CD4-positive, alpha-beta T cell (primary cell): ENCODE measurements around the gene NEMF. TPM values are rescaled to one million over a fixed set of nuclear protein-coding genes. Genes with fewer than 3 reads are reported as not detected.
A peak's percentile ranks its signal among the peaks of the same experiment; 100 is the strongest.
"Not testable (repeated sequence)": the region's sequence is repeated elsewhere in the genome, so short reads cannot be mapped to it uniquely, and the experiment has no call there.

Source experiments
- ATAC-seq: fragments of 200-7000 bp; cut with Tn5 transposase; one replicate; pipeline ENCODE4 v1.10.0; 2022; ENCODE audit warnings: mild to moderate bottlenecking; ENCODE audit not compliant: poor library complexity
- CTCF ChIA-PET: fragments of 350-600 bp; sonication (Branson Sonifier 250); formaldehyde crosslinking; loops from one replicate; lab custom pipeline; 2021; ENCODE audit warnings: antibody characterized with exemption, inconsistent platforms; lab: Charles Lee
- POLR2A ChIA-PET: fragments of 350-600 bp; sonication (Branson Sonifier 250); formaldehyde crosslinking; loops from one replicate; lab custom pipeline; 2021; ENCODE audit warnings: antibody characterized with exemption, inconsistent platforms; lab: Charles Lee
- DNase-seq, 14 experiments: peaks; one replicate each; pipeline ENCODE4 v3.0.0-alpha.2; 2013 to 2020; ENCODE audit warnings: mixed read lengths in 2 of 14
- H3K27ac ChIP-seq, 2 donors: one replicate each; pipeline versions ENCODE4 v1.5.1 to v1.7.0; 2013; ENCODE audit warnings: low read length in 2 of 2, low read depth in 1 of 2, mild to moderate bottlenecking in 1 of 2
- H3K27me3 ChIP-seq, 2 experiments: 1 replicate in 1 of 2; 2 replicates in 1 of 2; pipeline versions ENCODE4 v1.6.1 to v1.7.0; 2013; ENCODE audit warnings: low read length in 2 of 2, control low read depth in 1 of 2, mild to moderate bottlenecking in 1 of 2, moderate library complexity in 1 of 2; ENCODE audit not compliant: insufficient read depth in 2 of 2, control insufficient read depth in 1 of 2
- H3K36me3 ChIP-seq: one replicate; pipeline ENCODE4 v1.6.1; 2013; ENCODE audit warnings: low read length, control low read depth; ENCODE audit not compliant: insufficient read depth
- H3K4me1 ChIP-seq: one replicate; pipeline ENCODE4 v1.6.1; 2013; ENCODE audit warnings: low read length, control low read depth; ENCODE audit not compliant: insufficient read depth
- H3K4me3 ChIP-seq: one replicate; pipeline ENCODE4 v1.5.1; 2013; ENCODE audit warnings: mild to moderate bottlenecking, low read length, moderate library complexity
- H3K9me3 ChIP-seq, 2 experiments: 1 replicate in 1 of 2; 2 replicates in 1 of 2; pipeline versions ENCODE4 v1.6.1 to v1.7.0; 2013; ENCODE audit warnings: low read length in 2 of 2, mild to moderate bottlenecking in 2 of 2, control low read depth in 1 of 2, moderate library complexity in 1 of 2; ENCODE audit not compliant: control insufficient read depth in 1 of 2, insufficient read depth in 1 of 2
- H3K27ac Mint-ChIP-seq: one replicate; pipeline ENCODE4 v1.8.0; 2020; ENCODE audit warnings: mixed read lengths
- H3K27me3 Mint-ChIP-seq: one replicate; pipeline ENCODE4 v1.8.0; 2021; ENCODE audit warnings: mixed read lengths
- H3K36me3 Mint-ChIP-seq: one replicate; pipeline ENCODE4 v1.8.0; 2021; ENCODE audit warnings: low read depth, mixed read lengths
- H3K4me1 Mint-ChIP-seq: one replicate; pipeline ENCODE4 v1.8.0; 2021; ENCODE audit warnings: low read depth, mixed read lengths
- H3K4me3 Mint-ChIP-seq: one replicate; pipeline ENCODE4 v1.8.0; 2020; ENCODE audit warnings: mild to moderate bottlenecking, mixed read lengths
- H3K9me3 Mint-ChIP-seq: one replicate; pipeline ENCODE4 v1.8.0; 2020; ENCODE audit warnings: mixed read lengths
- intact Hi-C, 2 experiments: fragments of 100-400 bp; cut with DNase I in 1 of 2; cut with micrococcal nuclease in 1 of 2; formaldehyde crosslinking; loops; one replicate each; pipeline versions ENCODE4 v1.15.1 to v1.9.0; 2023 to 2025; cut with DNase I, micrococcal nuclease
- total RNA-seq, 174 experiments: library from RNA in 2 of 174; stranded (reverse) in 2 of 174; gene quantifications; one replicate each; pipeline ENCODE4 v1.2.3 and lab custom pipeline; 2021 to 2026
- TF ChIP-seq, protein P1 (sequence below): fragments of 200-600 bp; IDR thresholded peaks from one replicate; pipeline ENCODE4 v1.8.0; 2022; ENCODE audit warnings: antibody characterized with exemption, mild to moderate bottlenecking

The NEMF gene
- total RNA-seq, 2 experiments from 2014 or later: 96.0 to 97.7 TPM

DNA sequence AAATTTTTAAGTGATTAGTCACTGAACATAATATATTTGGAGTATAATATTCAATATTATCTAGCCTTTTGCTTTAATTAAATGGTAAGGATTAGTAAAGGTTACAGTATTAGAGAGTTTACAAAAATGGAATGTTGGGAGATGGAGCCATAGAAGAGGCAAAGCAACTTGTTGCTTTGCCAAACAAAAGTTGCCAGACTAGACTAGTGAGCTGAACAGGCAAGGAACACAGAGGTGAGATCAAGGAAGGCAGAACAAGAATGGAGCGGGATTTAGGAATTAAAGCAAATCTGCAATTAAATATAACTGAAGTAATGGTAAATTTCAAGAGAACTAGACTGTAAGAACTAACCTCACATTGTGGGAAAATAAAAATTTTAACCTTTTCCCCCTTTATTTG, 45.4 kb upstream of the NEMF start:
- Histone ChIP-seq H3K4me1 (peaks cover 10% of the 10 kb centered on the region), H3K27ac (peak overlapping the region; percentile 30 to 50), H3K4me3 (peak overlapping the region; percentile 43), H3K9me3 (no peaks in the 10 kb centered on the region), H3K27me3 (no peaks in the 10 kb centered on the region), H3K36me3 (peaks cover 20% of the 10 kb centered on the region)
- Mint-ChIP-seq H3K36me3 (peaks cover 39% of the 10 kb centered on the region), H3K4me1 (peaks cover 59% of the 10 kb centered on the region), H3K9me3 (no peaks in the 10 kb centered on the region), H3K27ac (peak overlapping the region; percentile 96), H3K4me3 (peak overlapping the region; percentile 81), H3K27me3 (no peaks in the 10 kb centered on the region)
- CTCF ChIA-PET: interaction anchor here (0.7 to 1.0 kb wide), 3 partner anchors 33 to 45 kb away, joined by 3 read pairs; partner anchors contain the start of gene NEMF
- ATAC-seq (no peak), DNase-seq (no peak)
- intact Hi-C loops: loop anchor here in 1 of 2 experiments (5.0 kb wide), 1 partner anchor 74 kb away; no protein-coding TSS in a partner anchor
- POLR2A ChIA-PET: interaction anchor here (1.0 to 1.3 kb wide), 4 partner anchors 16 to 105 kb away, joined by 3 to 6 read pairs (median 4); partner anchors contain the start of gene NEMF
- TF ChIP-seq, protein P1, sequence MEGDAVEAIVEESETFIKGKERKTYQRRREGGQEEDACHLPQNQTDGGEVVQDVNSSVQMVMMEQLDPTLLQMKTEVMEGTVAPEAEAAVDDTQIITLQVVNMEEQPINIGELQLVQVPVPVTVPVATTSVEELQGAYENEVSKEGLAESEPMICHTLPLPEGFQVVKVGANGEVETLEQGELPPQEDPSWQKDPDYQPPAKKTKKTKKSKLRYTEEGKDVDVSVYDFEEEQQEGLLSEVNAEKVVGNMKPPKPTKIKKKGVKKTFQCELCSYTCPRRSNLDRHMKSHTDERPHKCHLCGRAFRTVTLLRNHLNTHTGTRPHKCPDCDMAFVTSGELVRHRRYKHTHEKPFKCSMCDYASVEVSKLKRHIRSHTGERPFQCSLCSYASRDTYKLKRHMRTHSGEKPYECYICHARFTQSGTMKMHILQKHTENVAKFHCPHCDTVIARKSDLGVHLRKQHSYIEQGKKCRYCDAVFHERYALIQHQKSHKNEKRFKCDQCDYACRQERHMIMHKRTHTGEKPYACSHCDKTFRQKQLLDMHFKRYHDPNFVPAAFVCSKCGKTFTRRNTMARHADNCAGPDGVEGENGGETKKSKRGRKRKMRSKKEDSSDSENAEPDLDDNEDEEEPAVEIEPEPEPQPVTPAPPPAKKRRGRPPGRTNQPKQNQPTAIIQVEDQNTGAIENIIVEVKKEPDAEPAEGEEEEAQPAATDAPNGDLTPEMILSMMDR: no peak

DNA sequence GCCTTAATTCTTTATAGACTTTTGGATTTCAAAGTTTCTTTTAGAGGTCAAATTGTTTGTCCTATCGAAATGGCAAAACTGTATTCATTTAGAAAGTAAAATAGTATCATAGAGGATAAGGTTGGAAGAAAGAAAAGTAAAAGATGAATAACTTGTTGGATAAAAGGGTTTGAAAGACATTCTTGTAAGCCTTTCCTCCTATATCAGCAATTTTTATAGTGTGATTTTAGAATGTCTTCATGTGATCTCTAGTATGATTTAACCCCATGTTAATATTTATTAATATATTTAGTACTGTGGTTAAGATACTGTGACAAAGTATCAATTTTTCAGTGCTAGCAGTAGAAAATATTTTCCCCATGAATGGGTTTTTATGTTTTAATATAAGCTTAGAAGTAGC, 44.8 kb upstream of the NEMF start:
- Mint-ChIP-seq H3K4me1 (peaks cover 60% of the 10 kb centered on the region), H3K27ac (peak overlapping the region; percentile 96), H3K9me3 (no peaks in the 10 kb centered on the region), H3K27me3 (no peaks in the 10 kb centered on the region), H3K36me3 (peaks cover 40% of the 10 kb centered on the region), H3K4me3 (peak overlapping the region; percentile 86)
- H3K27me3 ChIP-seq: no peaks in the 10 kb centered on the region
- CTCF ChIA-PET: interaction anchor here (1.0 kb wide), 2 partner anchors 32 to 35 kb away, joined by 3 read pairs; no protein-coding TSS in a partner anchor
- peaks cover 20% of the 10 kb centered on the region for H3K36me3 ChIP-seq
- H3K4me1 ChIP-seq: peaks cover 13% of the 10 kb centered on the region
- H3K9me3 ChIP-seq: no peaks in the 10 kb centered on the region
- peak overlapping the region; percentile 96 for H3K4me3 ChIP-seq
- intact Hi-C loops: loop anchor here in 1 of 2 experiments (5.0 kb wide), 1 partner anchor 75 kb away; no protein-coding TSS in a partner anchor
- H3K27ac ChIP-seq: peak overlapping the region; percentile 30 to 50
- POLR2A ChIA-PET: interaction anchor here (1.0 to 1.3 kb wide), 4 partner anchors 16 to 106 kb away, joined by 3 to 6 read pairs (median 4); partner anchors contain the start of gene NEMF
- no peak for ATAC-seq
- DNase-seq: no peak
- TF ChIP-seq, protein P1: no peak

DNA sequence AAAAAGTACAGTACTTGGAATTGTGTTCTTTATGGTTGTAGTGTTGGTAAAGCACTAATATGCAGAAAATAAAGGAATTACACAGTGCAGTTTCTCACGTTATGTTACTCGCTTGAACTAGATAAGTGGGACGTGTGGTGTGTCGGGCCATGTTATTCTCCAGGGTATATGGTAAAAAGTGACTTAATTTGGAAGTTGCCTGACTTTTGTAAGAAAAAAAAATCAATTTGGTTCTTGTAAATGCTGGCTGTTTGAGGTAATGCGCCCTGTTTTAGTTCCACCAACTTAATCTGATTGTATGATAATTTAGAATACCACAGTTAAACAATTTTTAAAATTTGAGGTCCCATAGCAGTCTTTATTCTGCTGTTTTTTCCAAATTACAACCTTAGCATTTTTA, 44.4 kb upstream of the NEMF start:
- H3K4me3 ChIP-seq: peak overlapping the region; percentile 96

DNA sequence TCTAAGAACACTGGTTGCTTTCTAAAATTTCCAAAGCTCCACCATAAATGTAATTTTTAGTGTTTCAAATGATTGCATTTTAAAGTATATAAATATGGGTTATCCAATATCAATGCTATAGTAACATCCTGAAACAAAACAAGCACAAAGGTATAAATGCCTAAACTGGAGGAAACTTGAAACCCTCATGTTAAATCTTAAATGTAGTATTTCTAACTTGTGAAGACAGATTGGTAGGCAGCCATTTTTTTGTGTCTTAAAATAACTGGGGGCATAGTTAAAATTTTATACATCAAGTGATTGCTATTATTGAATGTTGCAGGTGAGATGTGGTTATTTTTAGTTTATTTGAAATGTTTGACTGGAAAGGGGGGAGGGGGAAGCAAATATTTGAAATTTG, 43.7 kb upstream of the NEMF start:
- not testable (repeated sequence) for H3K9me3 Mint-ChIP-seq, H3K9me3 ChIP-seq, ATAC-seq, H3K27me3 ChIP-seq, DNase-seq, H3K27me3 Mint-ChIP-seq
- peaks cover 44% of the 10 kb centered on the region for H3K36me3 Mint-ChIP-seq
- peaks cover 64% of the 10 kb centered on the region for H3K4me1 Mint-ChIP-seq
- peak overlapping the region; percentile 98 for H3K4me3 Mint-ChIP-seq
- Histone ChIP-seq H3K4me3 (peak overlapping the region; percentile 96), H3K36me3 (peaks cover 20% of the 10 kb centered on the region), H3K27ac (peak overlapping the region in 1 of 2 donors; percentile 1), H3K4me1 (peaks cover 24% of the 10 kb centered on the region)
- H3K27ac Mint-ChIP-seq: peak overlapping the region; percentile 96
- CTCF ChIA-PET: interaction anchor here (0.9 to 1.9 kb wide), 6 partner anchors 16 to 166 kb away, joined by 3 to 10 read pairs (median 4); partner anchors contain the start of gene NEMF
- POLR2A ChIA-PET: interaction anchor here (0.6 to 1.8 kb wide), 13 partner anchors 9 to 212 kb away, joined by 3 to 16 read pairs (median 4); no protein-coding TSS in a partner anchor
- intact Hi-C loops: loop anchor here (1.0 to 5.0 kb wide), 2 partner anchors 76 to 166 kb away; no protein-coding TSS in a partner anchor

More for the DNA sequence above, 44.4 kb upstream of the NEMF start:
- ChIA-PET POLR2A (interaction anchor here (1.3 kb wide), 2 partner anchors 75 to 106 kb away, joined by 4 to 6 read pairs; no protein-coding TSS in a partner anchor), CTCF (interaction anchor here (1.0 kb wide), 2 partner anchors 32 to 35 kb away, joined by 3 read pairs; no protein-coding TSS in a partner anchor)
- ATAC-seq: no peak
- Histone ChIP-seq H3K36me3 (peaks cover 20% of the 10 kb centered on the region), H3K27me3 (no peaks in the 10 kb centered on the region), H3K27ac (peak overlapping the region; percentile 12 to 39), H3K4me1 (peaks cover 17% of the 10 kb centered on the region), H3K9me3 (no peaks in the 10 kb centered on the region)
- H3K27me3 Mint-ChIP-seq: no peaks in the 10 kb centered on the region
- TF ChIP-seq, protein P1: no peak
- no peaks in the 10 kb centered on the region for H3K9me3 Mint-ChIP-seq
- DNase-seq: no peak
- peaks cover 60% of the 10 kb centered on the region for H3K4me1 Mint-ChIP-seq
- H3K27ac Mint-ChIP-seq: peak overlapping the region; percentile 96
- intact Hi-C loops: loop anchor here (1.0 to 5.0 kb wide), 2 partner anchors 75 to 165 kb away; no protein-coding TSS in a partner anchor
- peaks cover 44% of the 10 kb centered on the region for H3K36me3 Mint-ChIP-seq
- peak overlapping the region; percentile 86 for H3K4me3 Mint-ChIP-seq
